Measurements from ENCODE around the gene RIPK3. TPM values are rescaled to one million over a fixed set of nuclear protein-coding genes. Genes with fewer than 3 reads are reported as not detected.

RIPK3 gene
- total RNA-seq, 1 donor from 2014 or later, result 38.9 TPM

- ChIA-PET POLR2A (interaction anchor here (1.0 to 11.5 kb wide), 2 partner anchors 94 to 99 kb away, joined by 3 to 216 read pairs; partner anchors contain the start of genes CBLN3 and KHNYN), CTCF (interaction anchor here (0.7 to 13.6 kb wide), 2 partner anchors 26 to 97 kb away, joined by 3 to 353 read pairs; partner anchors contain the start of genes CBLN3, KHNYN and LTB4R)
- DNase-seq (no peak), ATAC-seq (ENCODE audit: low read depth) (no peak)
- no peaks in the 10 kb centered on the region for H3K9me3 Mint-ChIP-seq
- peaks cover 22% of the 10 kb centered on the region for H3K36me3 Mint-ChIP-seq (ENCODE audit: low read depth)
- TF ChIP-seq CTCF (IDR thresholded peaks at IDR 0.05), result no peak
- intact Hi-C loops (cut with micrococcal nuclease), result loop anchor here (10.0 kb wide), 2 partner anchors 338 to 782 kb away; partner anchors contain the start of genes THTPA and ZFHX2
- H3K4me3 Mint-ChIP-seq, result no peak overlapping the region
- no peak overlapping the region for H3K27ac Mint-ChIP-seq
- peaks cover 18% of the 10 kb centered on the region for H3K27me3 Mint-ChIP-seq
- peaks cover 51% of the 10 kb centered on the region for H3K4me1 Mint-ChIP-seq
Observed at GRCh38 chr14:24337144-24337823, 2.5 kb downstream of the RIPK3 start.

GRCh38 chr14:24335461-24336171 is 4.2 kb downstream of the RIPK3 start:
- H3K4me3 Mint-ChIP-seq, result peak overlapping the region; percentile 38
- ATAC-seq (ENCODE audit: low read depth) (no peak), DNase-seq (no peak)
- H3K27me3 Mint-ChIP-seq, result peaks cover 14% of the 10 kb centered on the region
- H3K27ac Mint-ChIP-seq, result no peak overlapping the region
- POLR2A ChIA-PET, result interaction anchor here (1.1 to 11.5 kb wide), 4 partner anchors 30 to 101 kb away, joined by 3 to 216 read pairs (median 15); partner anchors contain the start of genes CBLN3 and KHNYN
- TF ChIP-seq CTCF (IDR thresholded peaks at IDR 0.05), result no peak
- intact Hi-C loops (cut with micrococcal nuclease), result loop anchor here (10.0 kb wide), 2 partner anchors 339 to 781 kb away; partner anchors contain the start of genes THTPA and ZFHX2
- peaks cover 22% of the 10 kb centered on the region for H3K36me3 Mint-ChIP-seq (ENCODE audit: low read depth)
- H3K9me3 Mint-ChIP-seq, result no peaks in the 10 kb centered on the region
- CTCF ChIA-PET, result interaction anchor here (1.1 to 13.6 kb wide), 2 partner anchors 74 to 98 kb away, joined by 3 to 353 read pairs; partner anchors contain the start of genes CBLN3 and KHNYN
- H3K4me1 Mint-ChIP-seq, result peaks cover 58% of the 10 kb centered on the region

- H3K27me3 Mint-ChIP-seq, result peaks cover 14% of the 10 kb centered on the region
- no peak for TF ChIP-seq CTCF (IDR thresholded peaks at IDR 0.05)
- intact Hi-C loops (cut with micrococcal nuclease), result loop anchor here (5.0 to 10.0 kb wide), 3 partner anchors 37 to 780 kb away; partner anchors contain the start of genes DHRS1, NOP9, THTPA and ZFHX2
- ATAC-seq (ENCODE audit: low read depth), result no peak
- H3K36me3 Mint-ChIP-seq (ENCODE audit: low read depth), result peaks cover 21% of the 10 kb centered on the region
- DNase-seq, result peak; percentile 46
- no peak within 1 kb of the TSS for H3K27ac Mint-ChIP-seq
- CTCF ChIA-PET, result interaction anchor here (1.4 to 13.6 kb wide), 6 partner anchors 11 to 146 kb away, joined by 4 to 353 read pairs (median 18); partner anchors contain the start of genes CBLN3, IPO4 and KHNYN
- no peaks in the 10 kb centered on the region for H3K9me3 Mint-ChIP-seq
- peaks cover 52% of the 10 kb centered on the region for H3K4me1 Mint-ChIP-seq
- peak within 1 kb of the TSS; percentile 41 for H3K4me3 Mint-ChIP-seq
- POLR2A ChIA-PET, result interaction anchor here (1.1 to 11.5 kb wide), 6 partner anchors 11 to 102 kb away, joined by 3 to 216 read pairs (median 16); partner anchors contain the start of genes CBLN3 and KHNYN
Observed at GRCh38 chr14:24334431-24335291, 5.1 kb downstream of the RIPK3 start, which contains the start of gene ADCY4. ADCY4 (minus strand) TSS chr14:24335071; CDS start chr14:24334652, 419 bp downstream.

DNA sequence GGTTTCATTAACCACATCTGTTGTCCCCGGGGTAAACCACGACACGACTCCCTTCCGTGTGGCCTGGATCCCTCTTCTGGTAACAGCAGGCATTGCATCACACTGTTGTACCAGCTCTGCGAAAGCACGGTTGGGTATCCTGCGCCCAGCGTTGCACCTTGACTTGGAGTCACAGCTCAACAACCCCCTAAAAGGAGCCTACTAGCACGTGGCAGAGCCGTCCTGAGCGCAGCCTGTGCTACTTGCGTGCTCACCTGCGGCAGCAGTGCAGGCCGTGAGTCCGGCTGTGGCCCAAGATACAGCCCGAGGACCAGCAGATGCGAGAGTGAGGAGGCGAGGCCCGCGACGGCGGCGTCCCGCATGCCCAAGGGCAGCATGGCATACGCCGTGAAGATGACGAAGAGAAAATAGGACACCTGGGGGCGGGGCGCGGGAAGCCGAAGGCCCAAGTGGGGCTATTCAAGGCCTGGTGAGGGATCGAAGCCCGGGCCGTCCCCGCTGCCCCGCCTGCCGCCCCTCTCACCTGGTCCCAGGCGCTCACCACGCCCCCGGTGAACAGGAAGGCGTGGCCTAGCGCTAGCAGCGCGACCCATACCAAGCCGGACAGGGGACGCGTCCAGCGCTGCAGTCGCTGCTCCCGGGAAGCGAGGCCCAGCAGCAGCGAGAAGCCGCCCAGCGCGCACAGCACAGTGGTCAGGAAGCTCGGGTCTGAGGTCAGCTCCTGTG is 7.4 kb downstream of the RIPK3 start:
- ATAC-seq (ENCODE audit: low read depth), result peak; percentile 95
- ChIA-PET POLR2A (interaction anchor here (0.5 to 11.5 kb wide), 19 partner anchors 18 to 1904 kb away, joined by 3 to 216 read pairs (median 4); partner anchors contain the start of genes CBLN3, CIDEB, DHRS1 and IRF9), CTCF (interaction anchor here (0.7 to 13.6 kb wide), 22 partner anchors 9 to 342 kb away, joined by 3 to 353 read pairs (median 4); partner anchors contain the start of genes CBLN3, CIDEB, DHRS1 and KHNYN)
- Mint-ChIP-seq H3K4me1 (peaks cover 39% of the 10 kb centered on the region), H3K27me3 (peaks cover 14% of the 10 kb centered on the region), H3K27ac (peak overlapping the region; percentile 42), H3K9me3 (no peaks in the 10 kb centered on the region), H3K4me3 (peak overlapping the region; percentile 83), H3K36me3 (ENCODE audit: low read depth) (peaks cover 14% of the 10 kb centered on the region)
- intact Hi-C loops (cut with micrococcal nuclease), result loop anchor here (1.0 to 10.0 kb wide), 9 partner anchors 21 to 778 kb away; partner anchors contain the start of genes CHMP4A, DHRS1, LTB4R and NOP9
- no peak for TF ChIP-seq CTCF (IDR thresholded peaks at IDR 0.05)
- DNase-seq, result peak; percentile 63

Measured in activated B cell treated with CpG ODN at 0.5 μM for 24 hours (primary cell).